A673 (cell line): ENCODE measurements around the gene MRPS35. TPM values are rescaled to one million over a fixed set of nuclear protein-coding genes. Genes with fewer than 3 reads are reported as not detected.

Experiments
- BruUV-seq: library from RNA; stranded (reverse); fragments of 400-500 nt; replicated peaks from 2 replicates; lab custom pipeline; 2021; lab: Mats Ljungman, UMichigan
- CTCF ChIA-PET: fragments of 300-600 bp; sonication (Branson Sonifier 250); formaldehyde crosslinking; loops from one replicate; lab custom pipeline; 2022; ENCODE audit warnings: antibody characterized with exemption; lab: Charles Lee
- POLR2A ChIA-PET: fragments of 300-600 bp; sonication (Branson Sonifier 250); formaldehyde crosslinking; loops from one replicate; lab custom pipeline; 2022; ENCODE audit warnings: antibody characterized with exemption; ENCODE audit not compliant: low non-redundant PET; lab: Charles Lee
- DNase-seq: peaks from one replicate; pipeline ENCODE4 v3.0.0-alpha.2; 2015; ENCODE audit warnings: low spot score
- H3K27ac ChIP-seq: fragments of 200-600 bp; sonication (generic); 2 replicates; pipeline ENCODE4 v1.5.1; 2016; ENCODE audit warnings: mixed run types, low read depth, mild to moderate bottlenecking, mixed read lengths, antibody characterized with exemption, low read length; ENCODE audit not compliant: poor library complexity, severe bottlenecking
- H3K27me3 ChIP-seq: fragments of 200-600 bp; sonication (generic); replicated peaks from 2 replicates; pipeline ENCODE4 v1.6.1; 2017; ENCODE audit warnings: mixed run types, low read depth, mild to moderate bottlenecking, mixed read lengths, antibody characterized with exemption, low read length; ENCODE audit not compliant: insufficient read depth, poor library complexity
- H3K36me3 ChIP-seq: fragments of 200-600 bp; sonication (generic); 2 replicates; pipeline ENCODE4 v1.6.1; 2016; ENCODE audit warnings: mixed run types, mild to moderate bottlenecking, mixed read lengths, antibody characterized with exemption, low read length; ENCODE audit not compliant: insufficient read depth, poor library complexity, severe bottlenecking
- H3K4me1 ChIP-seq: fragments of 200-600 bp; sonication (generic); 2 replicates; pipeline ENCODE4 v1.6.1; 2017; ENCODE audit warnings: mixed run types, mild to moderate bottlenecking, mixed read lengths, antibody characterized with exemption, low read length; ENCODE audit not compliant: insufficient read depth, poor library complexity, severe bottlenecking
- H3K4me3 ChIP-seq: fragments of 200-600 bp; sonication (generic); 2 replicates; pipeline ENCODE4 v1.5.1; 2016; ENCODE audit warnings: low read depth, mixed run types, mild to moderate bottlenecking, mixed read lengths, low read length; ENCODE audit not compliant: poor library complexity, severe bottlenecking
- H3K9me3 ChIP-seq: fragments of 200-600 bp; sonication (generic); 2 replicates; pipeline ENCODE4 v1.6.1; 2016; ENCODE audit warnings: mixed run types, low read depth, mild to moderate bottlenecking, mixed read lengths, antibody characterized with exemption, low read length; ENCODE audit not compliant: poor library complexity, severe bottlenecking
- CTCF ChIP-seq: fragments of 300-800, 200-600 bp; sonication (generic); conservative IDR thresholded peaks from 2 replicates; pipeline ENCODE4 v1.5.1; 2017; ENCODE audit warnings: low read depth, mild to moderate bottlenecking, antibody characterized with exemption, low read length, moderate library complexity, mixed read lengths
- EZH2 ChIP-seq: fragments of 200-600 bp; sonication (generic); IDR thresholded peaks from 2 replicates; pipeline ENCODE4 v1.6.1; 2017; ENCODE audit warnings: borderline replicate concordance, low read depth, mild to moderate bottlenecking, mixed read lengths, antibody characterized with exemption, low read length; ENCODE audit not compliant: poor library complexity, severe bottlenecking
- intact Hi-C: fragments of 100-400 bp; cut with micrococcal nuclease; formaldehyde crosslinking; loops from one replicate; pipeline ENCODE4 v1.10.0; 2022; ENCODE audit not compliant: unreplicated experiment
- total RNA-seq: library from RNA; stranded (reverse); gene quantifications from 2 replicates; pipeline ENCODE4 v1.2.3, GENCODE V29; 2021

MRPS35 gene
- total RNA-seq, 1 experiment from 2014 or later, result 65.9 TPM

DNA sequence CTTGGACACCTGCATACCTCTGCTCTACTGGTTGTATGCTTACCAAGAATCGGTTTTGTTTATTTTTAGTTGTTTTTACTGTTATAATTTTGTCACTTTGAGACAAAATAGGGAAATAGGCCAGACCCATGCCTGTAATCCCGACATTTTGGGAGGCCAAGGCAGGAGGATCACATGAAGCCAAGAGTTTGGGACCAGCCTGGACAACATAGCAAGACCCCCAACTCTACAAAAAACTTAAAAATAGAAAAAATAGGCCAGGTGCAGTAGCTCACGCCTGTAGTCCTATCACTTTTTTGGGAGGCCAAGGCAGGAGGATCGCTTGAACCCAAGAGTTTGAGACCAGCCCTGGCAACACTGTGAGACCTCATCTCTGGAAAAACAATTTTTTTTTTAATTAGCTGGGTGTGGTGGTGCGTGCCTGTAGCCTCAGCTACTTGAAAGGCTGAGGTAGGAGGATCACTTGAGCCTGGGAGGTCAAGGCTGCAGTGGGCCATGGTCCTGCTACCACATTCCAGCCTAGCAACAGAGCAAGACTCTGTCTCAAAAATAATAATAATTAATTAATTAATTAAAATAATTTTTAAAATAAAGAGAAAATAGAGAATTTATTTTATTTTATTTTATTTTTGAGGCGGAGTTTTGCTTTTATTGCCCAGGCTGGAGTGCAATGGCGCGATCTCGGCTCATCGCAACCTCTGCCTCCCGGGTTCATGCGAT is 1.3 kb upstream of the MRPS35 start:
- TF ChIP-seq CTCF (no peak), EZH2 (no peak)
- Histone ChIP-seq H3K9me3 (no peaks in the 10 kb centered on the region), H3K4me3 (peak overlapping the region; percentile 78), H3K36me3 (no peaks in the 10 kb centered on the region), H3K27ac (no peak overlapping the region), H3K4me1 (peaks cover 6% of the 10 kb centered on the region), H3K27me3 (no peaks in the 10 kb centered on the region)
- BruUV-seq, result no TSS peak
- intact Hi-C loops, result loop anchor here (10.0 kb wide), 1 partner anchor 695 kb away; the partner anchor contains the start of gene TM7SF3
- DNase-seq, result no peak
- POLR2A ChIA-PET, result no interaction called here
- CTCF ChIA-PET, result no interaction called here

DNA sequence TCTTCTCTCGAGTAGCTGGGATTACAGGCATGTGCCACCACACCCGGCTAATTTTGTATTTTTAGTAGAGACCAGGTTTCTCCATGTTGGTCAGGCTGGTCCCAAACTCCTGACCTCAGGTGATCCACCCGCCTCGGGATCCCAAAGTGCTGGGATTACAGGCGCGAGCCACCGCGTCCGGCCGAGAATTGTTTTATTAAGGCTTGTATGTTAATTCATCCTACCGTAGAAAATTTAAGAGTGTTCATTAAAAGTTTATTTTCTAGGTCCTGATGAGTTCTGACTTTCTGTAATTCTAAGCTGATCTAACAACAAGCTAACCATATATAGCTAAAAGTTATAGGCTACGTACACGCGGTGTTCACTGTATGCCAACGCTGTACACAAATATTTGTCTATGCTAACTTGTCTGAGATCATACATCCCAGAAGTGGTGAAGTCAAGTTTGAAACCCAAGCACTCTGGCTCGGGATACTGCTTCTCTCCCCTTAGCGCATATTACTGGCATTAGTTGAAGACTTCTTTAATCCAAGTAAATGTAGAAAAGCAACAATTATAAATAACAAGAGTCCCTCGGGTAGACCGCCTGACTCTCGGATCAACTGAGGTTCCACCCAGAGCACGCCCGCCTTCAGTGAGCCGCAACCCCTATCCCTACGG is 570 bp upstream of the MRPS35 start:
- ChIA-PET CTCF (no interaction called here), POLR2A (no interaction called here)
- intact Hi-C loops, result loop anchor here (10.0 kb wide), 1 partner anchor 695 kb away; the partner anchor contains the start of gene TM7SF3
- Histone ChIP-seq H3K4me1 (peaks cover 6% of the 10 kb centered on the region), H3K27me3 (no peaks in the 10 kb centered on the region), H3K27ac (peak overlapping the region; percentile 83), H3K36me3 (no peaks in the 10 kb centered on the region), H3K4me3 (peak overlapping the region; percentile 78), H3K9me3 (no peaks in the 10 kb centered on the region)
- peak; percentile 51 for DNase-seq
- TSS peak; percentile 98 for BruUV-seq
- TF ChIP-seq CTCF (no peak), EZH2 (no peak)

DNA sequence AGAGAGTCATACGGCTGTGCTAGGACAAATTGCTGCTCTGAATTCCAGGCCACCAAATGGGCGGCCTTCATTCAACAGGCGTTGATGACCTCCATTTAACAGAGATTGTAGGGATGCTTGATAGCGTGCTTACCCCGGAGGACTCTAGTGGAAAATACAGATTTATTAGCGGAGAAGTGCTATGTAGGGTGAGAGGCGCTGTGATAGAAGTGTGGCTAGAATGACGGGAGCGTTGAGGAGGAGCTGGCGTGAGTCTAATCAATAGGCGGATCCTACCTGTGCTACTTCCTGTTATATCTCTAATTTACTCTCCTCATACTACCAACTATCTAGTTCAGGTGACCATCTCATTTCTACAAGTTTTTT is 668 bp downstream of the MRPS35 start:
- TF ChIP-seq CTCF, result no peak
- TF ChIP-seq EZH2, result no peak
- H3K4me3 ChIP-seq, result peak overlapping the region; percentile 78
- peaks cover 6% of the 10 kb centered on the region for H3K4me1 ChIP-seq
- peak overlapping the region; percentile 83 for H3K27ac ChIP-seq
- H3K27me3 ChIP-seq, result no peaks in the 10 kb centered on the region
- ChIA-PET POLR2A (no interaction called here), CTCF (no interaction called here)
- intact Hi-C loops, result no loop called here
- BruUV-seq, result no TSS peak
- peaks cover 5% of the 10 kb centered on the region for H3K36me3 ChIP-seq
- no peaks in the 10 kb centered on the region for H3K9me3 ChIP-seq
- no peak for DNase-seq
